Measurements from ENCODE around the gene MTHFD1L.
"Not testable (repeated sequence)": the region's sequence is repeated elsewhere in the genome, so short reads cannot be mapped to it uniquely, and the experiment has no call there.

Gene MTHFD1L

DNA sequence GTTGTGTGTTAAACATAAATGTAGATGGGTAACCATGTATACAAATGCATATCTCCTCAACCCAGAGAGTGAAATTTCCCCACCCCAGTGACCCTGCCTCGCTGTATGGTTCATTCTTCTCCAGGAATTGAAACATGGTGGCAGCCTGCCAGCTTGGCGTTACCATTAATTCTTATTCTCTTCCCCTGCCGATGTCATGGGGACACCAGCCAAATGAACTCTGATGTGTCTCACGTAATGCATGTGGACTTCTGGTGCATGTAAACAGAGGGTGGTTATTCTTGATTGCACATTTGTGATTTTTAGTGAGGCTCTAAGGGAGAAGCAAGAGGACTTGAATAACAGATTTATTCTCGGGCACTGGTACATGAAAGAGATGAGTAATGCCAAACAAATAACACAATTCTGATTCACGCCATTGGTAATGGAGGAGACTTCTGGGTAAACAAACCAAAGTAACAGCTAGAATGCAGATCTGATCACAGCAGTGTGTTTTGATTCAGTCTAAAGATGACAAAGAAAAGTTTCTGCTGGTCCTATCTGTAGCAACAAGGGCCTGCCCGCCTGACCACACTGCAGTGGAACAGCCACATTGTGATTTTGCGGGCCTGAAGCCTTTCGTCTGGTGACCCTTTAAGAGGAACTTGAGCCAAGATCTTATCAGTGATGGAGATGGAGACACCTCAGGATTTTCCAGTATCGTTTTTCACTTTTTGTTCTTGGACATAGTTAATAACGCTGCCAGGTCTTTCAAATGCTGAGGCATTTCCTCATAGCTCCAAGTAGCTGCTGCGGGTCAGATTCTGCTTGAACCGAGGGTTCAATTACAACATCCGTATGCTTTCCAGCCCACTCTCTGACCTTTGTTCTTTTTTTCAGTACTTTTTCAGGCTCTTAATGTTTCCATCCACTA is 202.4 kb downstream of the MTHFD1L start:
- peak; percentile 97 for DNase-seq (ENCODE audit: low read depth)

DNA sequence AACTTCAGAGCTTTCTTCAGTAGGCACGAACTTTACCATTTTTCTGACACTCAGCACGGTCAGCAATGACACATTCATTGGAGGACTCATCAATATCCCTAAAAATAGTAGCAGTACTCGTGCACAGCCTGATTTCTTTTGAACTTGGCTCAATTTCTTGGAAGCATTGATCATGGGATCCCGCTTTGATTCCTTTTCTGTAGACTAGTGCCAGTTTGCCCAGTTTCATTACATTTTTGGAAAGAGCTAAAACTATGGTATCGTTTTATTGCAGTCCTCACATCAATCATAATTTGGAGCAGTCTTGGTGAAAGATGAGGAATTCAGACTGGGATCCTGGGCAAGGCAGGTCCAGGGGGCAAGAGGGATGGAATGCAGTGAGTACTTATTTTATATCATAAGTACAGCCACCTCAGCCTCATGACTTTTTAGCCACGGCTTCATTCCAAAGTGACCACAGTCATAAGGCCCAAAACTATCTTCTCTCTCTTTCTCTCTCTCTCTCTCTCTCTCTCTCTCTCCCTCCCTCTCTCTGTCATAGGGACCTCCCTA is 203.3 kb downstream of the MTHFD1L start:
- peak; percentile 75 for DNase-seq (ENCODE audit: low read depth)

DNA sequence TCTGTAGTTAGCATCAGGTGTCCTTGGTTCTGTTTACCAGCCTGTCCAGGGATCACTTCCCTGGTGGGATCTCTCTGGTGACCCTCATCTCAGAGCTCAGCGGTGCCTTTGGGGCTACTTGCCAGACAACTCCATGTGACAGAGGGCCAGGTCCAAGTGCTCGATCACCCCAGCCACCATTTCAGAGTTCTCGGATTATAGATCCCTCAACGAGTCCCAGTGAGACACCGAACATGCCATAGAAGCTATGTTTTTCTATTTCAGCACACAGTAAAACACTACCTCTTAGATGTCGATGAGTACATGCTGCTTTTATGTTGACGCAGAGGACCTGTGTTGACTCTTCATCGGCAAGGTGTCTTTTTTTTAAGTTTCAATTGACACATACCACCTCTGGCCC is 204.1 kb downstream of the MTHFD1L start:
- DNase-seq (ENCODE audit: low read depth) = no peak

DNA sequence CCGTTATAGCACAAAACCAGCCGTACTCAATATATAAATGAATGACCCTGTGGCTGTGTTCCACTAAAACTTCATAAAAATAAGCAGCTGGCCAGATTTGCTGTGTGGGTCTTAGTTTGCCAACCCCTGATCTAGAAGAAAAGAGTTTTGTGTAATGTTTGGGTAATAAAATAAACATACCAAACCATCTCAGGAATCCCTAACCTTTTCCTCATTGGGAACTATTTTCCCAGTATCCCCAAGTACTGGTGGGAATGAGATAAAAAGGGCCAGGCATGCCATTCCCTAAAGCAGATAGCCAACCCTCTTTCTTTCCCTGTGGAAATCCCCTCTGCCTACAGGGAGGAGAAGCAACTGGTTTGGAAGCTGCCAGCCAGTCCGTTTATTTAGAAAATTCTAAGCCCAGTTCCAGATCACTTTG is 205.1 kb downstream of the MTHFD1L start:
- peak; percentile 56 for DNase-seq (ENCODE audit: low read depth)

DNA sequence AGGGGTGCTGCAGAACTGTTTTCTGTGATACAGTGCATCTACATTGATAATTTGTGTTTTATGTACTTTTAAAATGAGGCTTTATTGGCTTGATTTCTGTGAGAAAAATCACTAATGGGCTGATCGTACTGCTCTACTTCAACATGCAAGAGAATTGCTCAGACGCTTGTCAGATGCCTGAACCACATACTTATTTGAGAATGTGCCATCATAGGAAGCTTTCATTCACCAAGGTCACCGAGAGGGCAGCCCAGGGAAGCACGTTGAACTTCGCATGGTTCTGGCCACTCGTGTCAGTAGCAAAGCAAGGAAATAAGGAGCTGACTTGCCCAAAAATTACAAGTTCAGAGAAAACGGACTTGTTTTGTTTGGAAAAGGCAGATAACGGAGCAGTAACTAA is 205.8 kb downstream of the MTHFD1L start:
- peak; percentile 98 for DNase-seq (ENCODE audit: low read depth)

DNA sequence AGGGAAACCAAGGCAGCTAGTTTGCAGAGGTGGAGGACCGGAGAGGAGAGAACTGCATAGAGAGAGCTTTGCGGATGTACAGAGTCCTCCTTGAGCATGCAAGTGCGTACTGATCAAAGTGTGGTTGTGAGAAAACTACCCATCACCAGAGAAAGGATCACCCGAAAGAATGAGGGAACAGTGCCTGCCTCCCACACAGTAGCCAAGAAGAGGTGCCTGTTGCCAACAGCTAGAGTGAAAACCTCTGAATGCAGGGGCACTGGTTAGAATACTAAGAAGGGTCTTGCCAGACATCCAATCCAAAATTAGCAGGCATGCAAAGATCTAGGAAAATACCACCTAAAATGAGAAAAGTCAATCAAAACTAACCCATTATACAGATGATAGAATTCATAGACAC is 207.6 kb downstream of the MTHFD1L start:
- no peak for DNase-seq (ENCODE audit: low read depth)

DNA sequence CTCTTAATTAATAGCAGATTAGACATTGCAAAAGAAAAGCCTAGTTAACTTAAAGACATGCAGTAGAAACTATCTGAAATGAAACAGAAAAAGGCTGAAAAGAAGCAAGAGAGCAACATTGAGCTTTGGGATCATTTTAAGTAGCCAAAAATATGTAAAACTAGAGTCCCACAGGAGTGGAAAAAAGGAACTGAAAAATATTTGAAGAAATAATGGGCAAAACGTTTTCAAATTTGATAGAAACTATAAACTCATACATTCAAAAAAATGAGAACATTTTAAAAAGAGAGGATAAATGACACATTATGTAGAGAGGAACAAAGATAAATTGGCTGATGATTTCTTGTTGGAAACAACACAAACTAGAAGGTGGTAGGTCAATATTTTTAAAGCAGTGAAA is 208.2 kb downstream of the MTHFD1L start:
- no peak for DNase-seq (ENCODE audit: low read depth)

DNA sequence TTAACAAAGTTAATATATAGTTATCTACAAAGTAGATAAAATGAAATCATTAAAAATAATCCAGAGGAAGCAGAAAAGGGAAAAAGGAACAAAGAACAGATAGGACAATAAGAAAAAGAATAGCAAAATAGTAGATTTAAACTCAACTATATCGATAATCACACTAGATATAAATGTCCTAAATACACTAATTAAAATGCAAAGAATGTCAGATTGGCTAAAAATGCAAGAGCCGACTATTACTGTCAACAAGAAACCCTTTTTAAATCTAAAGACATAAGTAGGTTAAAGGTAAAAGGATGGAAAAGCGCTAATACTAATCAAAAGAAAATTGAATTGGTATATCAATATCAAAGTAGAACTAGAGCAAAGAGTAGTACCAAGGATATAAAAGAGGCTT is 209.5 kb downstream of the MTHFD1L start:
- no peak for DNase-seq (ENCODE audit: low read depth)

DNA sequence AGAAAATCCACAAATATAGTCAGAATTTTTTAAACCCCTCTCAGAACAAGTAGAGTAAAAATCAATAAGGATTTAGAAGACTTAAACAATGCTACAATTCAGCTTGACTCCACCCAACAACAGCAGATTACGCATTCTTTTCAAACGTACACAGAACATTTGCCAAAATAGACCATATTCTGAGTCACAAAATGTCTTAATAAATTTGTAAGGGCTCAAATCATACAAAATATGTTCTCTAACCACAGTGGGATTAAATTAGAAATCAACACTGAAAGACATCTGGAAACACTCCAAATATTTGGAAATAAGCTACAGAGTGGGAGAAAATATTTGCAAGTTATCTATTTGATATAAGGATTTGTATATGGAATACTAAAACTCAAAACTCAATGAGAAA is 210.0 kb downstream of the MTHFD1L start:
- DNase-seq (ENCODE audit: low read depth) = peak; percentile 95

DNA sequence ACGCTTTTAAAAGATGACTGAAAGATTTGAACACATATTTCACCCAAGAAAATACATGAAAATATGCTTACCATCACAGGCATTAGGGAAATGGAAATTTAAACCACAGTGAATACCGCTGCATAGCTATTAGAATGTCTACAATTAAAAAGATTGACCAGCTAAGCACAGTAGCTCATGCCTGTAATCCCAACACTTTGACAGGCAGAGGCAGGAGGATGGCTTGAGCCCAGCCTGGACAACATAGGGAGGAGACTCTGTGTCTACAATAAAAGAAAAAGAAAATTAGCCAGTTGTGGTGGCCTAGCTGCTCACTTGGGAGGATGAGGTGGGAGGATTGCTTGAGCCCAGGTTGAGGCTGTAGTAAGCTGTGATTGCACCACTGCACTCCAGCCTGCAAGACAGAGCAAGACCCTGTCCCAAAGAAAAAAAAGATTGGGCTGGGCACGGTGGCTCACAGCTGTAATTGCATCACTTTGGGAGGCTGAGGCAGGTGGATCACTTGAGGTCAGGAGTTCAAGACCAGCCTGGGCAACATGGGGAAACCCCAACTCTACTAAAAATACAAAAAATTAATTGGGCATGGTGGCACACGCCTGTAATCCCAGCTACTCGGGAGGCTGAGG is 210.5 kb downstream of the MTHFD1L start:
- DNase-seq (ENCODE audit: low read depth) = peak; percentile 54

DNA sequence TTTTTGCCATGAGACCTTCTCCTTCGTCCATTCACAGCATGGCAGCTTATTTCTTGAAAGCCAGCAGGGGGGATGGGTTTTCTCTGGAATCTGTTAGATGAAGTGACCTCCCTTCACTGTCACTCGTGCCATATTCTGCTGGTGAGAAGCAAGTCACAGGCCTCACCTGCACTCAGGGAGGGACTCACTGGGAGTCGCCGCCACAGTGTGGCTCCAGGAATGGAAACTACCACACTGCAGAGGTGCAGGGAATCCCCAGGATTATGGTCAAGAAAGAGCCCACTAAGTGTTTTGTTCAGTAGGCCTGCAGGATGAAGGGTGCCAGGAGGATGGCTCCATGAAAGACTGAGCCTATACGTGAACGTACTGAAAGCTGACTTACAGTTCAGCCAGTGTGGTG is 213.2 kb downstream of the MTHFD1L start:
- no peak for DNase-seq (ENCODE audit: low read depth)

DNA sequence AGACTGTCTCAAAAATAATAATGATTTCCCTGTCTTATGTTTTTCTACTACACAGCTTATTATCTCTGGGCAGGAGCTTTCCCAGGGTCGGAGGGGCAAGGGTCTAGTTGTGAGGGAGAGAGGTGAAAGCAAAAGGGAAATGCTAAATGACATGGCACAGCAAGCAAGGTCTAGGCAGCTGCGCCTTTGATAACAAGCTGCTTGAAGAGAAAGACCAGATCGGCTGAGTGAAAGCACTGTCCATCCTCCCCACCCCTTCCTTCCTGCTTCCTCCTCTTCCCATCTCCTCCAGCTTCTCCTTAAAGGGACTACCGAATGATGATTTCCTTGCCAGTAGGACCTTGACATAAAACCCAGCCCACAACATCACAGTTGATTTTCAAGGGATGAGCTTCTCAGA is 216.2 kb downstream of the MTHFD1L start:
- no peak for DNase-seq (ENCODE audit: low read depth)

DNA sequence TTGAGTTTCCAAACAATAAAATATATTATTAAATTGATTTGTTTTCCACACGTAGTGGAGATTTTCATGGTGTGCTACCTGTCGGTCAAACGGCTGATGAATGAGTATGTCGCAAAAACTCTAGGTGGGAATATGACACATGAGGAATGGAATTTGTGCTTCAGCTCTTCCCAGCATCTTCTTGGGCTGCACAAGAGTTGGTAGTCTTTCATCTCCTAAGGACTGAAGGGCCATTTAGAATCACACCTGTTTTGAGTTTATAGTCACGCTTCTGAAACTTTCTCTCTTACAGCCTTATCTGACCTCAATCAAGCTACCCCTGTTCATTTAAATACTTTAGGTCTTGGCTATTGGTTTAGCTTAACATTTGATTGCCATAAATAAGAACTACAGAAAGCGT is 216.6 kb downstream of the MTHFD1L start:
- DNase-seq (ENCODE audit: low read depth) = no peak

DNA sequence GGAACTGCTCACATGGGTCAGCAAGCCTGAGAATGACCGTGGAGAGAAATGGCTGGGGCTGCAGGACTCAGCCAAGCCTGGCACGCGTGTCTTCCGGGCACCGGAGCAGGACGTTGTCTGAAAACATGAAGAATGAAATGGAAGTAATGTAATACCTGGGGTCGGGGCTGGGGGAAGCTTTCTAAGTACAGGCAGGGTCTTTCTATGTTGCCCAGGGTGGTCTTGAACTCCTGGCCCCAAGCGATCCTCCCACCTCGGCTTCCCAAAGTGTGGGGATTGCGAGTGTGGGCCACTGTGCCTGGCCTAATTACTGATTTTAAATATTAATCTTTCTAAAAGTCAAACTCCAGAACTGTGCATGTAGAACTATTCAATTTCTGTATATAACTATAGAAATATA is 218.8 kb downstream of the MTHFD1L start:
- no peak for DNase-seq (ENCODE audit: low read depth)

DNA sequence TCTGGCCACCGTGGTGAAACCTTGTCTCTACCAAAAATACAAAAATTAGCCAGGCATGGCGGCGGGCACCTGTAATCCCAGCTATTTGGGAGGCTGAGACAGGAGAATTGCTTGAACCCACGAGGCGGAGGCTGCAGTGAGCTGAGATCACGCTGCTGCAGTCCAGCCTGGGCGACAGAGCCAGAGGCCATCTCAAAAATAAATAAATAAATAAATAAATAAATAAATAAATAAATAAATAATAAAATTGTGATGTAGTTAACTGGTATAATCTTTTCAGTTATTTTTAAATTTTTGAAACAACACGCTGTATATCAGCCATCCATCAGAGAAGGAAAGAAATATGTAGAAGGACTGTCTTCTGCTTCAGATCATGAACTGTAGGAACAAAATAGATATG is 221.6 kb downstream of the MTHFD1L start:
- not testable (repeated sequence) for DNase-seq (ENCODE audit: low read depth)

DNA sequence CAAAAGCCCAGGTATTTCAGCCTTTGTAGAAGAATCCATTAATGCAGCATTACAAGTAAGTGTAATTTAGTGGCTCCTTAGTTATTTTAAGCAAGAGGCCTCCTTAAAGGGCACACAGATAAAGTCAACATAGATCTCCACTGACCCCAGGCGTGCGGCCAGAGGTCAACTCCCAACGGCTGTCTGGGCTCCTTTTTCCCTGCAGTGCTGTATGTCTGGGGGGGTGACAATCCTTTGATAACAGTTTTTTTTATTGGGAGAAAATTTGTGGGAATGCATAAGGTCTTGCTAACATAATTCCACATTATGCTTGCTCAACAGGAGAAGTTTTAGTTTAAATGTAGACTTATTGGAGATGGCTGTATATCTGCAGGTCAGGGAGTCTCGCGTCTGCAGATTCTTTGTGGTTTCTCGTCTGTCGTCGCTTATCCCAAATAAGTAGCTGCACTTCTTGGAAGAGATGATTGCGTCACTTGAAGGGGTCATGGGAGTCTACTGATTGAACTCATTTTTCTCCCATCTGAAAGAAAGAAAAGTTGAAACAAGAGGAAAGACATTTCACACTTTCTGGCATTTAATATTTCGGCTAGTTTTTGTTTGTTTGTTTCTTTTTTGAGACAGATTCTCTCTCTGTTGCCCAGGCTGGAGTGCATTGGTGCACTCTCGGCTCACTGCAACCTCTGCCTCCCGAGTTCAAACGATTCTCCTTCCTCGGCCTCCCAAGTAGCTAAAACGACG is 222.5 kb downstream of the MTHFD1L start:
- DNase-seq (ENCODE audit: low read depth) = peak; percentile 94

DNA sequence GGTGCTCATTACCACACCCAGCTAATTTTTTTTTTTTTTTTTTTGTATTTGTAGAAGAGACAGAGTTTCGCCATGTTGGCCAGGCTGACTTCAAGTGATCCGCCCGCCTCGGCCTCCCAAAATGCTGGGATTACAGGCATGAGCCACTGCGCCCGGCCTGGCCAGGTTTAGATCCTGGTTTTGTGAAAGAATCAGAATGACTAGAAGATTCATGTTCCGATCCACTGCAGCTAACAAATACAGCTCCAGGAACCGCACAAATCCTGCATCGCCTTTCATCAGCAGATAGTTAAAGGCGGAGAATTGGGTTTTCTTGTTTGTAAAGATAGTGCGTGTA is 223.1 kb downstream of the MTHFD1L start:
- no peak for DNase-seq (ENCODE audit: low read depth)

DNA sequence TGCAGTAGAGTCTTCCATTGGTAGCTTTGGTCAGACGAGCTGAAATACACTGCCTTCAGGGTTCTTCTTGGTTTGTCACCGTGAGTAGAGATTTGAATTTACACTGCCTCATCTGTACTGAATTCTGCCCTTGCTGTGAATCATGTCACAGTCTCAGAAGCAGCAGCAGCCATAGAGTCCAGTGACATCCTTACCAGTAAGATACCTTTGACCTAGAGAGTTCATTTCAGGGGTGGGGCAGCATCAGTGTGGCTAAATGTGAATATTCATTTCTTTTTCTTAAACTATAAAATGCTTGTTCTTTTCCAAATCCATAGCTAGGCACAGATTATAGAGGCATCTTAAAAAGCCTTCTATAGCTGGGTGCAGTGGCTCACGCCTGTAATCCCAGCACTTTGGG is 223.5 kb downstream of the MTHFD1L start:
- no peak for DNase-seq (ENCODE audit: low read depth)

DNA sequence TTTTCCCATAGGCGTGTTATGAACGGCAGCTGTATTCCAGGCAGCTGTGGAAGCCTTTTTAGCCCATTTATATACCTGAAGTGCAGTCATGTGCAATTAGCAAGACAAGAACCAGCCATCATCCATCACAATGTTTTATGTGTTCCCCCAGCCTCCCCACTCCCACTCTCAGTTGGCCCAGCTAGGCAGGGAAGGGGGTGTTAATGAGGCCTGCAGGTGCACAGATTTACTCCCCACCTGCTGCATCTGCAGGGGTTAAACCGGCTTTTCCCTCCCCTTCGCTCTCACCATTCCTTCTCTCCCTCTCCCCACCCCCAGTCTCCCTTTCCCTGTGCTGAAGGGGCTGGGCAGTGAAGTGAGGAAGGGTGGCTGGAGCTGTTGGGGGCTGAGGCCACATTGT is 224.5 kb downstream of the MTHFD1L start:
- DNase-seq (ENCODE audit: low read depth) = no peak

DNA sequence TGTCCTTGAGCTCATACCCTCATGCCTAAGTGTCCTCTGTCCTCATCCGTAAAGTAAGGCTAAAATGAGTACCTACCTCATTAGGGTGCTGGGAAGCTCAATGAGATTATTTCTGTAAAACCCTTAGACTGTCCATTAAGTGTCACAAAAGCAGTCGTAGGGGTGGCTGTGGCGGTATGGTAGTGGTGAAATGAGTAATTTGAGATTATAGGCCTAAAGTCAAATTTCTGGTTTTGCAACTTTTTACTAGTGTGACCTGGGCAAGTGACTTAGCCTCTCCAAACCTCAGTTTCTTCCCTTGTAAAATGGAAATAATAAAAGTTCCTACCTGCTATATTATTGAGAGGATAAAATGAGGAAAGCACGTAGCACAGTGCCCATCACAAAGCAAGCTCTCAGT is 226.1 kb downstream of the MTHFD1L start:
- DNase-seq (ENCODE audit: low read depth) = no peak

DNA sequence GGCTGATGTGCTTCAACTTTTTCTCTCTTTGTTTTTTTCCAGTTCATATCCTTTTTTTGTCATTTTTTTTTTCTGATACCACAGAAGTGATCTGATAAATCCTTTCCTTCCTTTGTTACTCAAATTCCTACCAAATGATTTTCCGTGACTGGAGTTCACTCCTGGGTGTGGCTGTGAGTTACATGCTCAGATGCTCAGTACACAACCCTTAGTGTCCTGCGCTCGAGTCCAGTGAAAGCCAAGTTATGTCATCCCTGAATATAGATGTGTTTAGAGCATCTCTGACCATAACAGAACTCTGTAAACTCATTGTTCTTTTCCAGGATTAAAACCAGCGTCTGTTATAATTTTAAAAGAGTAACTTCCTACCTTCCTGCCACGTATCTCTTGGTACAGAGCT is 227.1 kb downstream of the MTHFD1L start:
- peak; percentile 8 for DNase-seq (ENCODE audit: low read depth)

DNA sequence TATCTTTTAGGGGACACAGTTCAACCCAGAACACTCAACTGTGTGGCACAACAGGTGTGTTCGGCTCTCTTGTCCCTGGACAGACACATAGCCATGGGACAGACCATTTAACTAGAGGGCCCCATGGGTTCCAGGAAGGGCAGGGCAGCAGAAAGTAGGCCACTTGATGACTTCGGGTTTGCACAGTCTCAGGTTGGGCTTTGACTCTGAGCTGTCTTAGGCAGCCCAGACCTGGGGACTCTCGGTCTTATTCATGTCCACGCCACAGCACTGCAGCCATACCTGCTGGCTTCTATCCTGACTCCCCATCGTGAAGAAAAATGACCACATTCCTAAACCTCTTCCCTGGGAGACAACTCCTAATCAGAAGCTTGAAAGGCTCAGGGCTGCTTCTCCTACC is 228.2 kb downstream of the MTHFD1L start:
- DNase-seq (ENCODE audit: low read depth) = no peak

Data from iris pigment epithelial cell (primary cell).